ENCODE results near the gene EFS.
A peak's percentile ranks its signal among the peaks of the same experiment; 100 is the strongest.
"Not testable (repeated sequence)": the region's sequence is repeated elsewhere in the genome, so short reads cannot be mapped to it uniquely, and the experiment has no call there.

The EFS gene

GRCh38 chr14:23326491-23327332 is 38.3 kb downstream of the EFS start:
- no peak for DNase-seq (ENCODE audit: low read depth)

- not testable (repeated sequence) for DNase-seq (ENCODE audit: low read depth)
Measured at GRCh38 chr14:23325746-23326145, 39.2 kb downstream of the EFS start.

DNA sequence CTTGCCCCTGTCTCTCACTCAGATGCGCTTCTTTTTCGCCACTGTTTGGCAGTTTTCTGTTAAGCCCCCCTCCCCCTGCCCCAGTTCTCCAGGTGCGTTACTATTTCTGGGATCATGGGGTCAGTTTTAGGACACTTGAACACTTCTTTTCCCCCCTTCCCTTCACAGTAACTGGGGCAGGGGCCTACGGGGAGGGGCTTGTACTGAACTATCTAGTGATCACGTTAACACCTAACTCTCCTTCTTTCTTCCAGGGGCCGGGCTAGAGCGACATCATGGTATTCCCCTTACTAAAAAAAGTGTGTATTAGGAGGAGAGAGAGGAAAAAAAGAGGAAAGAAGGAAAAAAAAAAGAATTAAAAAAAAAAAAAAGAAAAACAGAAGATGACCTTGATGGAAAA is 40.0 kb downstream of the EFS start:
- DNase-seq (ENCODE audit: low read depth): no peak

DNA sequence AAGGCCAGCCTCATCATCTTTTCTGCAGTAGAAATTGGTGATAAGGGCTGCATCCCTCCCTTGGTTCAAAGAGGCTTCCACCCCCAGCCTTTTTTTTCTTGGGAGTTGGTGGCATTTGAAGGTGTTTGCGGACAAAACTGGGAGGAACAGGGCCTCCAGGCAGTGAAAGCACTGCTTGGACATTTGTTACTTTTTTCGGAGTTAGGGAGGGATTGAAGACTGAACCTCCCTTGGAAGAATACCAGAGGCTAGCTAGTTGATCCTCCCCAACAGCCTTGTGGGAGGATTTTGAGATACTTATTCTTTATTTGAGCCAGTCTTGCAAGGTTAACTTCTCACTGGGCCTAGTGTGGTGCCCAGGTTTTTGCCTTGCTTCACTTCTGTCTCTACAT is 40.5 kb downstream of the EFS start:
- DNase-seq (ENCODE audit: low read depth): no peak

DNA sequence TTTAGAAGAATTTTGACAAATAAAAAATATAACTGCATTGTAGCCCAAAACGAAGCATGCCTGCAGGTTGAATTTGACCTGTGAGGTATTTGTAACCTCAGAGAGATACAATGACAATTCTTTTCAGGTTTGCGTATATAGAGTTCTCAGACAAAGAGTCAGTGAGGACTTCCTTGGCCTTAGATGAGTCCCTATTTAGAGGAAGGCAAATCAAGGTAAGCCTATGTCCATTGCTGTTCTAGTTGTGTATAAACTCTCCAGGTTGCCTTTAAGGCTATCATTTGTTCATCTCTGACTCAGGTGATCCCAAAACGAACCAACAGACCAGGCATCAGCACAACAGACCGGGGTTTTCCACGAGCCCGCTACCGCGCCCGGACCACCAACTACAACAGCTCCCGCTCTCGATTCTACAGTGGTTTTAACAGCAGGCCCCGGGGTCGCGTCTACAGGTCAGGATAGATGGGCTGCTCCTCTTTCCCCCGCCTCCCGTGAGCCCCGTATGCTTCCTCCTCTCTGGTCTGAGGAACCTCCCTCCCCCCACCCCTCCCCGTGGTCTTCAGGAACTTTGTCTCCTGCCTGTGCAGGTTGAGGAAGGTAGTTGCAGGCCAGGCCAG is 41.0 kb downstream of the EFS start:
- no peak for DNase-seq (ENCODE audit: low read depth)

- DNase-seq (ENCODE audit: low read depth): no peak
Measured at GRCh38 chr14:23322568-23323517, 42.1 kb downstream of the EFS start.

DNA sequence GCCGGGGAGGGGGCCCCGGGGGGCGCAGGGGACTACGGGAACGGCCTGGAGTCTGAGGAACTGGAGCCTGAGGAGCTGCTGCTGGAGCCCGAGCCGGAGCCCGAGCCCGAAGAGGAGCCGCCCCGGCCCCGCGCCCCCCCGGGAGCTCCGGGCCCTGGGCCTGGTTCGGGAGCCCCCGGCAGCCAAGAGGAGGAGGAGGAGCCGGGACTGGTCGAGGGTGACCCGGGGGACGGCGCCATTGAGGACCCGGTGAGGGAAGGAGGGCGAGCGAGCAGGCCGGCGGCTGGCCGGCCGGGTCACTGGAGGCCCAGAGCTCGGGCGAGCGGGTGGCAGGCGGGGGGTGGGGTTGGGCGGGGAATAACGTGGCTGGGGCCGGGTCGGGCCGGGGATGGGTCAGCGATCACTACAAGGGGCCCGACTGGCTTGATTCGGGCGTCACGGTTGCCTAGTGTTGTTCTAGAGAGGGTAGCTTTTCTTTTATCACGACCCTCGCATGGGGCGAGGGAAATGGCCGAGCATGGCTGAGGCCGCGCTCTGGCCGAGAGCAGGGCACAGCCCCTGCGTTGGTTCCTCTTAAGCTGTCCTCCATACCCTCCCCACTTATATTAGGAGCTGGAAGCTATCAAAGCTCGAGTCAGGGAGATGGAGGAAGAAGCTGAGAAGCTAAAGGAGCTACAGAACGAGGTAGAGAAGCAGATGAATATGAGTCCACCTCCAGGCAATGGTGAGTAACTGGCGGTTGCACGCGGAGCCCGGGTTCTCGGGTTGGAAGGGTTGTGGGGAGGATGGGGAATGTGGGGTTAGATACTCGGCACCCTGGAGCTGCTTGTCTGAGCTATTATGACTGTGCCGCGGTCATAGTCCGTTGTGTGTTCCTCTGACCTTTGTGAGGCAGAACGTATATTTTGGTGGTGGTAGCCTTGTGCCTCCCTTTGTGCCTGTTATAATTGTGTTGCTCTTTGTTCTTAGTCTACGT is 43.1 kb downstream of the EFS start:
- DNase-seq (ENCODE audit: low read depth): no peak

- peak; percentile 92 for DNase-seq (ENCODE audit: low read depth)
Measured at GRCh38 chr14:23320584-23321571, 44.1 kb downstream of the EFS start, which contains the start of gene PABPN1. TSS of gene PABPN1 (plus strand) at chr14:23321457. CDS start at chr14:23321470, 13 bp downstream.

DNA sequence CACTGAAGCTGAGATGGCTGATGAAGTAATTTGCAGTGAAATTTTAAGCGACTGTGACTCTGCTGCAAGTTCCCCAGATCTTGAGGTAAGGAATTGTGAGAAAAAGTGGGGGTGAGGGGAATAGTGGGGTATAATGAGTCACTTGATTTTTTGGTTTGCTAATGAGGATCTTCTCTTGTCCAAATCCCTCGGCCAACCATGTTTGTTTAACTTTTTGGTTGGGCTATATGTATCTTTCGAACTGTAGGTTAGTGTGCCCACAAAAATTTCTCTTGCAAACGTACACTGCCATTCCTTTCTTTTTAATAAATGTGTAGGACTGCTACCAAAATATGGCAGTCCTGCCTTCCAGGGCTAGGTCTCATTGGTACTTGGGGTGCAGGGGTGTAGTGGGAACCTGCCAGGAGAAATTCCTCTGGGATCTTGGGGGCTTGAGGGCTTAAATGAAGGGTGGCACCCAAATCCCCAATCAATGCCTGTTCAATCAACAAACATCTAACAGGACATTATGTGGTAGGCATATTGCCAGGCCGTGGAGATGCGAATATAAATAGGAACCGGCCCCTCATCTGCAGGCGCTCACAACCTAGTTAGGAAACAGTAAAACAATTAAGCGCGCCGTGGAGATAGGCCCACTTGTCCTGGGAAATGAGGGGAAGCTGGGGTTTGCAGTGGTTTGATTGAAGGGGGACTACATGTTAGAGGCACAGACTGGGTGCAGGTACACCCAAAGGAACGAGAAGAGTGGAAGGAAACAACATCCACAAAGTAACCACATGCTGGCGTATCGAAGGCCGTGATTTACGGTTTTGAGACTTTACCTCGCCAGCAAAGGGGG is 45.0 kb downstream of the EFS start:
- DNase-seq (ENCODE audit: low read depth): no peak

- no peak for DNase-seq (ENCODE audit: low read depth)
Measured at GRCh38 chr14:23316300-23316699, 48.7 kb downstream of the EFS start.

DNA sequence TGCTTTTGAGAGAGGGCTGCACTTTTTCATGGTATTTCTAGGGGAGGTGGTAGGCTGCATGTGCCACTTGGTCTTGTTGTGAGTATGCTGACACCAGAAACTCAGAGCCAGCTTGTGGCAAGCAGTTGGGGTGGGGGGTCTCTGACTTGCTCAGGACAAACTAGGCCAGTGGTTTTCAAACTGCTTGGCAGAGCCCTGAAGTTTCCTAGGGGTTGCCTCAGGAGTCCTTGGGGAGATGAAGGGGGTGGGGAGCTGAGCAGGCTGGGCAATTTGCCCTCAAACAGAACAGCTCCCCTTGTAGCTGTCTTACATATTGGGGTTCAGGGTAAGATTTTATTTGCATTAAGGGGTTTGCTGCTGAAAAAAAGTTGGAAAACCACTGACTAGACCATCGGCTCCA is 54.4 kb downstream of the EFS start:
- DNase-seq (ENCODE audit: low read depth): no peak

- DNase-seq (ENCODE audit: low read depth): no peak
Measured at GRCh38 chr14:23308721-23309445, 56.1 kb downstream of the EFS start.

GRCh38 chr14:23307687-23308644 is 57.0 kb downstream of the EFS start:
- no peak for DNase-seq (ENCODE audit: low read depth)

GRCh38 chr14:23307146-23307530 is 57.8 kb downstream of the EFS start:
- no peak for DNase-seq (ENCODE audit: low read depth)

DNA sequence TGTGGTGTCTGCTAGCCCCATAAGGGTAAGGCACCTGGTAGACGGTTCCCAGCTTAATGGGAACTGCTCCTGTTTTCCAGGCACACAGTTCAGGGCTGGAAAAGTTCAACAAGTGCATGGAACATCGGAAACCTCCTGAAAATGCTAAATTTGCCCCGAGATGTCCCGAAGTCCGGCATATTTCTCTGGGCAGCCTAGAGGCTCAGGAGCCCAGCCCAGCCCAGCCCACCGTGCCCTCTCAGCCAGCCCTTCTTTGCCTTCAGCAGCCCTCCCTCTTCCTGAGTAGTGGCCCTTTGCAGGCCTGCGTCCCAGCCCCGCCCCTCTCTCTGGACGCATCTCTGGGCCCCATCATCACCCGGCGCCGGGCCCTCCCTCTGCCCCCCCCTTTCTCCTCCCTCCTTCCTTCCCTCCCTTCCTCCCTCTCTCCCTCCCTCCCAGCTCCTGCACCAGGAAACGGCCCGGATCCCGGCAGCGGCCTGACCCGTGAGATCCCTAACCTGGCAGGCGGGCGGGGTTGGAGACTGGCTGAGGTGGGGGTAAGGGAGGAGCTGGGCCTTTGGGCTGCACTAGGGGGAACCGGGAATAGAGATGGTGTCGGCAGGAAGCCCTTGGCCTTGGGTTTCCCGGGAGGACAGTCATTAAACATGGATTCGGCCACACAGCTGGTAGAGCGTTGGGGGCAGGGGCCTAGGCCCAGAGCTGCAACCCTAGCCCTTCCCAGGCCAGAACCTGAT is 58.4 kb downstream of the EFS start, which contains the start of gene BCL2L2:
BCL2L2 (plus strand) TSS at position 422 of the 734 bp plus-strand sequence. CDS start 935 bp downstream, outside the sequence.
- DNase-seq (ENCODE audit: low read depth): no peak
